Activated naive CD4-positive, alpha-beta T cell treated with anti-CD3 and anti-CD28 coated beads for 36 hours (primary cell): ENCODE measurements around the gene MTRF1L. TPM values are rescaled to one million over a fixed set of nuclear protein-coding genes. Genes with fewer than 3 reads are reported as not detected.
"Not testable (repeated sequence)": the region's sequence is repeated elsewhere in the genome, so short reads cannot be mapped to it uniquely, and the experiment has no call there.

Experiments used
- CTCF ChIA-PET: fragments of 350-600 bp; sonication (Branson Sonifier 250); formaldehyde crosslinking; loops from one replicate; lab custom pipeline; 2021; ENCODE audit warnings: antibody characterized with exemption; lab: Charles Lee
- DNase-seq: peaks from one replicate; pipeline ENCODE4 v3.0.0-alpha.2; 2020
- H3K27ac Mint-ChIP-seq: one replicate; pipeline ENCODE4 v1.8.0; 2021; ENCODE audit warnings: mild to moderate bottlenecking, mixed read lengths
- H3K27me3 Mint-ChIP-seq: one replicate; pipeline ENCODE4 v1.8.0; 2021; ENCODE audit warnings: low read depth, mixed read lengths
- H3K36me3 Mint-ChIP-seq: one replicate; pipeline ENCODE4 v1.8.0; 2021; ENCODE audit warnings: low read depth, mixed read lengths
- H3K4me1 Mint-ChIP-seq: one replicate; pipeline ENCODE4 v1.8.0; 2021; ENCODE audit warnings: low read depth, mixed read lengths
- H3K4me3 Mint-ChIP-seq: one replicate; pipeline ENCODE4 v1.8.0; 2021; ENCODE audit warnings: mild to moderate bottlenecking, moderate library complexity, mixed read lengths
- H3K9me3 Mint-ChIP-seq: one replicate; pipeline ENCODE4 v1.8.0; 2021; ENCODE audit warnings: mixed read lengths
- intact Hi-C: fragments of 100-400 bp; cut with micrococcal nuclease; formaldehyde crosslinking; loops from one replicate; pipeline ENCODE4 v1.15.1; 2023
- total RNA-seq, 2 experiments: library from RNA; stranded (reverse); gene quantifications; one replicate each; pipeline ENCODE4 v1.2.3, GENCODE V29; 2021

Gene MTRF1L
- total RNA-seq, 2 experiments from 2014 or later = 11.6 to 12.0 TPM

GRCh38 chr6:153000243-153000642 lies 2.3 kb downstream of the MTRF1L start:
- Mint-ChIP-seq H3K9me3 (no peaks in the 10 kb centered on the region), H3K4me1 (peaks cover 55% of the 10 kb centered on the region), H3K27me3 (no peaks in the 10 kb centered on the region), H3K27ac (no peak overlapping the region), H3K4me3 (peak overlapping the region; percentile 50), H3K36me3 (peaks cover 31% of the 10 kb centered on the region)
- CTCF ChIA-PET = interaction anchor here (1.0 to 1.6 kb wide), 2 partner anchors 17 to 25 kb away, joined by 4 read pairs; partner anchors contain the start of gene FBXO5
- intact Hi-C loops = loop anchor here (5.0 kb wide), 8 partner anchors 698 to 1608 kb away; partner anchors contain the start of genes RMND1 and ZBTB2
- DNase-seq = no peak

- Mint-ChIP-seq H3K36me3 (peaks cover 31% of the 10 kb centered on the region), H3K4me1 (peaks cover 55% of the 10 kb centered on the region), H3K4me3 (peak overlapping the region; percentile 0), H3K27ac (peak overlapping the region; percentile 68)
- H3K27me3 Mint-ChIP-seq, intact Hi-C loops, H3K9me3 Mint-ChIP-seq: not testable (repeated sequence)
- DNase-seq = peak; percentile 17
- CTCF ChIA-PET = interaction anchor here (0.6 kb wide), 1 partner anchor 16 kb away, joined by 3 read pairs; the partner anchor contains the start of gene FBXO5
These were observed 3.0 kb downstream of the MTRF1L start for GRCh38 chr6:152999538-152999937.

- intact Hi-C loops = no loop called here
- peak overlapping the region; percentile 89 for H3K27ac Mint-ChIP-seq
- no peak overlapping the region for H3K4me3 Mint-ChIP-seq
- H3K9me3 Mint-ChIP-seq = no peaks in the 10 kb centered on the region
- peaks cover 37% of the 10 kb centered on the region for H3K36me3 Mint-ChIP-seq
- CTCF ChIA-PET = no interaction called here
- no peak for DNase-seq
- no peaks in the 10 kb centered on the region for H3K27me3 Mint-ChIP-seq
- H3K4me1 Mint-ChIP-seq = peaks cover 41% of the 10 kb centered on the region
These were observed 8.7 kb downstream of the MTRF1L start for GRCh38 chr6:152993847-152994246.

- peak overlapping the region; percentile 89 for H3K27ac Mint-ChIP-seq
- peaks cover 36% of the 10 kb centered on the region for H3K36me3 Mint-ChIP-seq
- CTCF ChIA-PET = no interaction called here
These were observed 9.1 kb downstream of the MTRF1L start for GRCh38 chr6:152993431-152993830.

GRCh38 chr6:152986978-152987377 lies 15.5 kb downstream of the MTRF1L start:
- CTCF ChIA-PET = interaction anchor here (1.1 kb wide), 1 partner anchor 17 kb away, joined by 5 read pairs; no protein-coding TSS in a partner anchor
- DNase-seq = no peak
- intact Hi-C loops = no loop called here
- Mint-ChIP-seq H3K4me1 (peaks cover 23% of the 10 kb centered on the region), H3K27me3 (no peaks in the 10 kb centered on the region), H3K36me3 (peaks cover 35% of the 10 kb centered on the region), H3K27ac (peak overlapping the region; percentile 25), H3K9me3 (no peaks in the 10 kb centered on the region), H3K4me3 (no peak overlapping the region)

More at GRCh38 chr6:152993431-152993830, 9.1 kb downstream of the MTRF1L start:
- intact Hi-C loops = no loop called here
- Mint-ChIP-seq H3K4me1 (peaks cover 41% of the 10 kb centered on the region), H3K9me3 (no peaks in the 10 kb centered on the region), H3K27me3 (no peaks in the 10 kb centered on the region), H3K4me3 (no peak overlapping the region)
- no peak for DNase-seq

GRCh38 chr6:152985300-152985699 lies 17.2 kb downstream of the MTRF1L start:
- Mint-ChIP-seq H3K4me3 (peak overlapping the region; percentile 46), H3K4me1 (peaks cover 32% of the 10 kb centered on the region), H3K36me3 (peaks cover 42% of the 10 kb centered on the region), H3K27ac (peak overlapping the region; percentile 26)
- H3K27me3 Mint-ChIP-seq, DNase-seq, H3K9me3 Mint-ChIP-seq: not testable (repeated sequence)
- CTCF ChIA-PET = interaction anchor here (0.7 kb wide), 1 partner anchor 1020 kb away, joined by 3 read pairs; no protein-coding TSS in a partner anchor
- intact Hi-C loops = loop anchor here (2.0 kb wide), 1 partner anchor 800 kb away; no protein-coding TSS in a partner anchor

GRCh38 chr6:152984513-152984872 lies 18.0 kb downstream of the MTRF1L start:
- Mint-ChIP-seq H3K9me3 (no peaks in the 10 kb centered on the region), H3K36me3 (peaks cover 41% of the 10 kb centered on the region), H3K27ac (peak overlapping the region; percentile 100), H3K4me1 (peaks cover 36% of the 10 kb centered on the region), H3K4me3 (peak overlapping the region; percentile 99), H3K27me3 (no peaks in the 10 kb centered on the region)
- no peak for DNase-seq
- intact Hi-C loops = loop anchor here (2.0 to 5.0 kb wide), 4 partner anchors 682 to 1282 kb away; no protein-coding TSS in a partner anchor
- CTCF ChIA-PET = no interaction called here

- H3K4me1 Mint-ChIP-seq = peaks cover 40% of the 10 kb centered on the region
- CTCF ChIA-PET = interaction anchor here (1.1 to 1.3 kb wide), 2 partner anchors 16 to 17 kb away, joined by 3 to 4 read pairs; no protein-coding TSS in a partner anchor
- H3K27me3 Mint-ChIP-seq = no peaks in the 10 kb centered on the region
- H3K9me3 Mint-ChIP-seq = no peaks in the 10 kb centered on the region
- DNase-seq = peak; percentile 93
- H3K36me3 Mint-ChIP-seq = peaks cover 46% of the 10 kb centered on the region
- peak overlapping the region; percentile 99 for H3K4me3 Mint-ChIP-seq
- intact Hi-C loops = loop anchor here (2.0 to 5.0 kb wide), 11 partner anchors 41 to 1751 kb away; partner anchors contain the start of genes RMND1 and ZBTB2
- peak overlapping the region; percentile 100 for H3K27ac Mint-ChIP-seq
These were observed 18.6 kb downstream of the MTRF1L start for GRCh38 chr6:152983637-152984512.

- Mint-ChIP-seq H3K9me3 (no peaks in the 10 kb centered on the region), H3K4me1 (peaks cover 44% of the 10 kb centered on the region), H3K36me3 (peaks cover 52% of the 10 kb centered on the region), H3K27ac (peak within 1 kb of the TSS; percentile 100), H3K27me3 (no peaks in the 10 kb centered on the region), H3K4me3 (peak within 1 kb of the TSS; percentile 99)
- DNase-seq = peak; percentile 97
- CTCF ChIA-PET = interaction anchor here (0.8 to 1.3 kb wide), 3 partner anchors 17 to 42 kb away, joined by 3 to 4 read pairs (median 3); no protein-coding TSS in a partner anchor
- intact Hi-C loops = loop anchor here (1.0 to 5.0 kb wide), 11 partner anchors 19 to 1752 kb away; partner anchors contain the start of genes MTRF1L, RMND1 and ZBTB2
These were observed 19.4 kb downstream of the MTRF1L start, which contains the start of gene FBXO5 for GRCh38 chr6:152982904-152983636. Gene FBXO5, minus strand, starts transcription at chr6:152983041. Its CDS starts 82 bp downstream, at chr6:152982959.

- H3K27ac Mint-ChIP-seq = peak overlapping the region; percentile 69
- CTCF ChIA-PET = interaction anchor here (0.8 to 1.3 kb wide), 2 partner anchors 18 to 43 kb away, joined by 3 to 4 read pairs; no protein-coding TSS in a partner anchor
- H3K4me3 Mint-ChIP-seq = peak overlapping the region; percentile 99
- peak; percentile 34 for DNase-seq
- no peaks in the 10 kb centered on the region for H3K27me3 Mint-ChIP-seq
- peaks cover 49% of the 10 kb centered on the region for H3K4me1 Mint-ChIP-seq
- peaks cover 57% of the 10 kb centered on the region for H3K36me3 Mint-ChIP-seq
- H3K9me3 Mint-ChIP-seq = no peaks in the 10 kb centered on the region
- intact Hi-C loops = loop anchor here (1.0 to 5.0 kb wide), 11 partner anchors 20 to 1753 kb away; partner anchors contain the start of genes MTRF1L, RMND1 and ZBTB2
These were observed 20.3 kb downstream of the MTRF1L start for GRCh38 chr6:152981989-152982903.

- no peak for DNase-seq
- intact Hi-C loops = loop anchor here (5.0 kb wide), 3 partner anchors 679 to 1279 kb away; no protein-coding TSS in a partner anchor
- CTCF ChIA-PET = no interaction called here
- no peaks in the 10 kb centered on the region for H3K9me3 Mint-ChIP-seq
- H3K4me3 Mint-ChIP-seq = peak overlapping the region; percentile 99
- H3K36me3 Mint-ChIP-seq = peaks cover 64% of the 10 kb centered on the region
- H3K27me3 Mint-ChIP-seq = no peaks in the 10 kb centered on the region
- peaks cover 50% of the 10 kb centered on the region for H3K4me1 Mint-ChIP-seq
- no peak overlapping the region for H3K27ac Mint-ChIP-seq
These were observed 21.3 kb downstream of the MTRF1L start for GRCh38 chr6:152981219-152981618.
